ENCODE results near the gene FCHSD1.

- no peak for TF ChIP-seq POLR2A (IDR thresholded peaks at IDR 0.05)
- TF ChIP-seq CTCF (IDR thresholded peaks at IDR 0.05) = no peak
- TF ChIP-seq POLR2AphosphoS5 (IDR thresholded peaks at IDR 0.05) = no peak
- no peak for TF ChIP-seq EP300 (IDR thresholded peaks at IDR 0.05)
These were observed 41.3 kb upstream of the FCHSD1 start for GRCh38 chr5:141692533-141692888.

Measured in upper lobe of left lung (tissue), 4 donors.